NB4 (cell line): ENCODE data around the gene NR4A2.

ENCODE experiments used
- CTCF ChIP-seq: IDR thresholded peaks from one replicate; pipeline ENCODE4 v1.5.1; 2012; ENCODE audit warnings: low read depth, low read length
- MYC ChIP-seq: IDR thresholded peaks from 2 replicates; pipeline ENCODE4 v1.6.1; 2011; ENCODE audit warnings: low read depth, low read length
- POLR2A ChIP-seq: IDR thresholded peaks from 2 replicates; pipeline ENCODE4 v1.6.1; 2011; ENCODE audit warnings: mild to moderate bottlenecking; ENCODE audit not compliant: insufficient read length; ENCODE audit errors: extremely low read depth

- no peak for TF ChIP-seq POLR2A
- TF ChIP-seq MYC: no peak
- TF ChIP-seq CTCF: no peak
Observed at GRCh38 chr2:156349161-156349560, 16.6 kb upstream of the NR4A2 start.
